D721Med (cell line): Measurements from ENCODE around the gene SAMM50.

ENCODE experiments used
- DNase-seq: peaks from one replicate; pipeline ENCODE4 v3.0.0; 2011; ENCODE audit warnings: low spot score; ENCODE audit not compliant: insufficient read length
- FAIRE-seq: peaks from 2 replicates; lab custom pipeline; 2011; peaks lifted over from hg19 to GRCh38; lab: Jason Lieb, UNC
- TF ChIP-seq, protein P1 (sequence below): IDR thresholded peaks from 2 replicates; pipeline ENCODE4 v1.5.1; 2012; ENCODE audit warnings: mild to moderate bottlenecking, control low read depth; ENCODE audit not compliant: insufficient read depth; ENCODE audit errors: missing control alignments

SAMM50 gene

DNA sequence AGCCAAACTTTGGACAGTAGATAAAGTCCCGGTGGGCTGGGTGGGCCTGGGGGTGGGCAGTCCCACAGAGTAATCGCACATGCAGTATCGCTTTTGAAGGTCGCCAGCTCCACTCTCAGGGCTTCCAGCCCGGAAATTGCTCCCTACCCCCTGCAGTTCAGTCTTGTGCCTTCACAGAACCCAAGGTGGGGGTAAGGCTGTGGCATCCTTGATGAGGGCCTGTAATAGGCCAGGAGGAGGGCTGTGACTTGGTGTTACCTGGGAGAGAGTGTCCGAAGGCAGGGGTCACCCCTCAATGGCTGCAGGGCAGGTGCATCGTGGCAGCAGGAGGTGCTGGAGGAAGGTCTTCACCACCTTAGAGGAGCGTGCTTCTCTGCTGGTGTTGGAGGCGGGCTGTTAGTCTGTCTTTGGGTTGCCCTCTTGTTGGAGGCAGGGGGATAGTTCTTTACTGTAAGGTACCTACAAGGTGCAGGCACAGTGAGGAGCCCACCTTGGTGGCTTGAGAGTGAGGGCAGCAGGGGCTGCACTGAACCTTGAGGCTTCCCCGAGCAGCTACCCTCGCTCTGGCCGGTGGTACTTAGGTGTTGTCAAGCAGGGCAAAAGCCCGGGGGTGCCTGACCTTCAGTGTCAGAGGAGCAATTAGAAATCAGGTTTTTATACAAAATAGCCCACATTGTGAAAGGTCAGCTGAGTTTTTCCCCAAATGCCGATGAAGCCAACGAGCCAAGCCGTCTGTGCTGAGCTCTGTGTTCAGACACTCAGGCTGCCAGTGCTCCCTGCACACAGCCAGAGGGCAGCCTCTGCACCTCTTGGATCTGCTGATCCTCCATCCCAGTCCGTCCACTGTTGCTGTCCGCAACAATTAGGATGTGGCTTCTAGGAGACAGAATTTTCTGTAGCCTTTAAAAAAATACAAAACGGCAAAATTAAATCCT, 21.9 kb downstream of the SAMM50 start:
- TF ChIP-seq, protein P1, sequence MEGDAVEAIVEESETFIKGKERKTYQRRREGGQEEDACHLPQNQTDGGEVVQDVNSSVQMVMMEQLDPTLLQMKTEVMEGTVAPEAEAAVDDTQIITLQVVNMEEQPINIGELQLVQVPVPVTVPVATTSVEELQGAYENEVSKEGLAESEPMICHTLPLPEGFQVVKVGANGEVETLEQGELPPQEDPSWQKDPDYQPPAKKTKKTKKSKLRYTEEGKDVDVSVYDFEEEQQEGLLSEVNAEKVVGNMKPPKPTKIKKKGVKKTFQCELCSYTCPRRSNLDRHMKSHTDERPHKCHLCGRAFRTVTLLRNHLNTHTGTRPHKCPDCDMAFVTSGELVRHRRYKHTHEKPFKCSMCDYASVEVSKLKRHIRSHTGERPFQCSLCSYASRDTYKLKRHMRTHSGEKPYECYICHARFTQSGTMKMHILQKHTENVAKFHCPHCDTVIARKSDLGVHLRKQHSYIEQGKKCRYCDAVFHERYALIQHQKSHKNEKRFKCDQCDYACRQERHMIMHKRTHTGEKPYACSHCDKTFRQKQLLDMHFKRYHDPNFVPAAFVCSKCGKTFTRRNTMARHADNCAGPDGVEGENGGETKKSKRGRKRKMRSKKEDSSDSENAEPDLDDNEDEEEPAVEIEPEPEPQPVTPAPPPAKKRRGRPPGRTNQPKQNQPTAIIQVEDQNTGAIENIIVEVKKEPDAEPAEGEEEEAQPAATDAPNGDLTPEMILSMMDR = no peak
- no peak for DNase-seq
- FAIRE-seq = no peak

DNA sequence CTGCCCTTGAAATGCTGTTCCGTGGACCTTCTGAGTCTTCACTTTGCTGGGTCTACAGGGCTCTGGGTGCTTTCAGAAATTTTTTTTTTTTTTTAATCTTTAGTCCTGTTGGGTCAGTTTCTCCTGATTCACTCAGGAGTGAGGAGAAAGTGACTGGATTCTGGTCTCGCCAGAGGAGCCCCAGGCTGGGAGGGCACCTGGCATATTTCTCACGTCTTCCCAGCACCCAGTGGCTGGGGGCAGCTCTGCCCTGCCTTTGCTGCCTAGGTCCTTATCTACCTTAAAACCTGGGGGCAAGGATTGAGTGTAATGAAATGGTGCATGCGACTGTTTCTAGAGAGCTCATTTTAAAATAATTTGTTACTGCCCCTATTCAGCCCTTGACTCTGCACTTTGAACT, 23.3 kb downstream of the SAMM50 start:
- DNase-seq (no peak), FAIRE-seq (no peak)
- TF ChIP-seq, protein P1 = no peak

DNA sequence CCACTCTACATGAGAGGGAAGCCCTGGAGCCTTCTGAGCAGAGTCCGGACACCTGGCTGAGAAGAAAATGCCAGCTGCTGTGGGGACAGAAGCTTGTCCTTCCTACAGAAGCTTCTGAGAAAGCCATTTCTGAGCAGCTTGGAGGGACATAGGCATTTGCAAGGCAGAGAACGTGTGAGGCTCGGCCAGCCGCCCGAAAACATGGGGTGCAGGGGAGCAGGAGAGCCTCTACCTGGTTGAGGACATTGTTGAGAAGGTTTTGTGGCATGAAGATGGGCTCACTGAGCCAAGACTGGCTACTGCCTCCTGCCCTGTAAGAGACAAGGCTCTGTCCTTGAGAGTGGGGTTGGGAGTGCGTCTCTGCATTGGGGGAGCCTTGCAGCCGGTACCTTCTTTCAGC, 25.3 kb downstream of the SAMM50 start:
- FAIRE-seq = no peak
- TF ChIP-seq, protein P1 = no peak

DNA sequence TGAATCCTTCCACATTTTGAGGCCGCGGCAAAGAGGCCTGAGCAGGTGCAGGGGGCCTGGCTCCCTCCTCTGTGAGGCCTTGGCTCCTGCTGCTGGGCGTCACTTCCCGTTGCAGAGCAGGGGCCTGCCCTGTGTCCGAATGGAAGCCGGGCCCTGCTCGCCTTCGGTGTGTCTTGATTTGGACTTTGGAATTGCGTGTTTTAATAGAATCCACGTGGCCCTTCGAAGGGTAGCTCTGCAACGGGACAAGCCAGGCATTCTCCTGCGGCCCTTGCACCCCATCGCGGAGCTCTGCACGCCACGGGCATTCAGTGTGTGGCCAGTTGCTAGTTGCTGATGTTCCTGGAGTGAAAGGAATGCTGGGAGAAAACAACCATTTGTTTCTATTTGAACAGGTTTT, 25.8 kb downstream of the SAMM50 start:
- DNase-seq (no peak), FAIRE-seq (no peak)
- TF ChIP-seq, protein P1 = no peak

More for the DNA sequence above, 25.3 kb downstream of the SAMM50 start:
- DNase-seq = no peak

DNA sequence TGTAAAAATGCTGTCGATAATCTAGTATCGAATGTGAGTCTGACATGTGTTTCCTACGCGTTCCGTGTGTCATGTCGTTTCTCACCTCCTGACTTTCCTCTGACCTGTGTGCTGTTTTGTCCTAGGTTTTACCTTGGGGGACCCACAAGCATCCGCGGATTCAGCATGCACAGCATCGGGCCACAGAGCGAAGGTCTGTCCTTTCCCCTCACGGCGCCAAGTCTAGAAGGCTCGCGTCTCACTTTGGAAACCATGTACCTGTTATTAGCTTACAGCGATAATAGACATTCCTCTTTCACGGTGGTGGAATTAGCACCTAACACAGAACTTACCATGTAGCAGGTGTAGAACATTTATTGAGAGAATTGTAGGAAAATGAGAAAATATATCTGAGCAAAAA, 28.6 kb downstream of the SAMM50 start:
- no peak for DNase-seq
- FAIRE-seq = no peak
- TF ChIP-seq, protein P1 = no peak

DNA sequence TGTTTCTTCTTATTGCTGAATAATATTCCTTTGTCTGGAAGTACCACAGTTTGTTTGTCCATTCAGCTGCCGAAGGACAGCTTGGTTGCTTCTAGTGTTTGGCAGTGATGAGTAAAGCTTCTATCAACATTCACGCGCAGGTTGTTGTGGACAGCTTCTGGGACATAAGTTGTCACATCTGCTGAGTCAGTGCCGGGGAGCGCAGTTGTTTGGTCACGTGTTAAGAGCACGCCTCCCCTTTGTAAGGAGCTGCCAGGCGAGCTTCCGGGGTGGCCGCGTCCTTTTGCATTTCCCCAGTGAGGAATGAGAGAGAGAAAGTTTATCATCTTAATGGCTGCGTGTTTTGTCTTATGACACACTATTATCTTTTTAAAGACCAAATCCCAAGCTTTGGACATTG, 30.3 kb downstream of the SAMM50 start:
- TF ChIP-seq, protein P1 = no peak
- FAIRE-seq = no peak
- no peak for DNase-seq
